Stimulated activated CD8-positive, alpha-beta memory T cell treated with anti-CD3 and anti-CD28 coated beads, Interleukin-7, amount 100 ng/mL, for 4 hours (primary cell): ENCODE results near the gene PRDM1.
A peak's percentile ranks its signal among the peaks of the same experiment; 100 is the strongest.

Experiments used
- DNase-seq, 2 donors: peaks; one replicate each; pipeline ENCODE4 v3.0.0-alpha.2; 2020; ENCODE audit warnings: low read depth in 2 of 2

PRDM1 gene

DNA sequence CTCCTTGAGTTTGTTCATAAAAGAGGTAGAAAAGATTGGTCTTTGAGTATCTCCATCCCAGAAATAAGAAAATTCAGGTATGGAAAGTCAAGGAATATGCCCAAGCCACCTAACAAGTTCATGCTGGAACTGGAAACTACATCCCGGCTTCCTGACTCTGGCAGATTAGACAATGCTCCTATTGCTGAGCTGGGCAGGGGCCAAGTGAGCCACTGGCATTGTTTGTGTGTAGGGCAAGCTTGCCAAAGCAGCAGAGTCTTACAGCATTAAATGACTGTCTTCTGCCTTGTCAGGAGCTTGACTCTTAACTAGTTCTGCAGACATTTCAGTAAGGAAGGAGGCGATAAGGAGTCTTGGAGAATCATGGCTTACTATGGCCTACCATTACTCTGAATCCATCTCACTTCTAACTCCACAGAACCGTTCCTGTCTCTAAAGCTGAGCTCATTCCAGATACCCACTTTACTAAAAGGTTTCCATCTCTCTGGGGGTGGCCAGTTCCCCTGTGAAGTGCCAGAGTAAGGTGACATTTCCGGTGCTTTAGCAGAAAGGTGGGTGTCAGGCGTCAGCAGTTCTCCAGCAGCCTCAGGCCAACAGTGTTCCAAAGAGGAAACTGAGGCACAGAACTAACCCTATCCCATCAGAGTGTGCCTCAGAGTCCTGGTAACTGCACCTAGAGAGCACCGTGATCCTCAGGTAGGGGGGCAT is 30.1 kb downstream of the PRDM1 start:
- no peak for DNase-seq

DNA sequence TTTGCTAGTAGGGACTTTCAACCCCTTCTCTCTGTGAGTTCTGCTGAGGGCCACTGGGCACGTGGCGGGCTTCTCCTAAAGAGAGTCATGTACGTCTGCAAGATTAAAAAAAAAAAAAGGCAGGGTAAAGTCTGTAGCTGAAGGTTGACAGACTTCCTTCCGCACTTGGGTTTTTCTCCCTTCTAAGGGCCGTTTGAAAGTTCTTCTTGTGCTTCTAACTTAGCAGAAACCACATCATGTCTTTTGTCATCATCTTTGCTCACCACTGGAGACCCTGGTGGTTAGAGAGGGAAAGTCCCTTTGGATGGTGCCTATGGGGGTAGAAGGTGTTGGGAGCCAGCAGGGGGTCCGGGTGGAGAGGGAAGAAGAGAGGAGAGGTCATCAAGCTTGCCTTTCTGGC is 31.4 kb downstream of the PRDM1 start:
- peak; percentile 65 to 67 for DNase-seq

DNA sequence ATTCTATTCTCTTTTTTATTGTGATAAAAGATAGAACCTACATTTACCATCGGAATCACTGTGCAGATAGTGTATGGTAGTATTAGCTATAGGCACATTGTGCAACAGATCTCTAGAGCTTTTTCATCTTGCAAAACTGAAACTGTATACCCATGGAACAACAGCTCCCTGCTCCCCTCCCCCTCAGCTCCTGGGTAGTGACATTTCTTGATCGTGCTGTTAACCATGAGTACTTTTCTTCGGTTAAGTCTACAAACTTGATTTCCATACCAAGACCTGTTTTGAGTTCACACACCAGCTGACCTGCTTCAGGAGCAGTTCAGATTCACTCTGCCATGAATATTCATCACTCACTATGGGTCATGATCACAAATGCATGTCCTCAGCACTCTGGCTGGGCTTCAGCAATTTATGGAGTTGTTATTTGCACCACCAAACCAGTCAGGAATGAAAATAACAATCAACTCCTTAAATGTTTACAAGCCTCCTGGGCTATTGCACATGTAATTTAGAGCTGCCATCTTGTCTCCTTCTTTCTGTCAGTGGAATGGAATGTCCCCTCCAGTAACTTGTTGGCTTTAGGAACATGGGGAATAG is 32.8 kb downstream of the PRDM1 start:
- DNase-seq, result no peak

DNA sequence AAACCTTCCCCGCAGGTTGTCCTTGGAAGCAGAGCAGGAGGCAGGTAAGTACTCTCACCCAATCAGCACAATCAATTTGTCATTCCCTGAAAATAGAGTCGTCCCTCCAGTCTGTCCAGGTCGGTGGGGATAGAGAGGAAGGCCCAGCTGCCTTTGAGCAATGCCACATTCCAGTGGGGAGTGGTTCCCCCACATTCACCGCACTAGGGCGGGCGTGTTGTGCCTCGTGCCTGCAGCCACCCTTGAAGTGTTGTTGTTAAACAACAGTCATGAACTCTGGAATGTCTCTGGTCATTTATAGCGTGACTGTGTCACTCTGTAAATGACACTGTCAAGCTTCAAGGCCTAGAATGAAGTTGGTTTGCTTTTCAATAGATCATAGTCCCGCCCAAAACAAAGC is 33.4 kb downstream of the PRDM1 start:
- DNase-seq, result no peak

DNA sequence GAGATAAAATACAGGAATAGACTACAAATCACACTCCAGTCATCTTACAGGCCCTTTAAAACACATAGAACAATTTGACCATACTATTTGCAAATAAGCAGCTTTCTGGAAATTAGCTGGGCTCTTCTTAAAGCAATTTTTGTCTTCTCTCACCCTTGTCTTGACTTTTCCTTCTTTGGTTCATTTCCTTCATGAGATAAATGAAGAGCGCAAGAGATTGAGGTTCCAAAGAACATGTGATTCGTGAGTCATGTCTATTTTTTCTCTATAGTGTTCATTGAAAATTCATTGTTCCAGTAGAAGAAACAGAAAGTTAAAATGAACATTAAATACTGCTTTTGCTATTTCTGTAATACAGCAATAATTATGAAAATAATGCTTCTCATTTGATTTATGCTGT is 33.9 kb downstream of the PRDM1 start:
- DNase-seq, result no peak

DNA sequence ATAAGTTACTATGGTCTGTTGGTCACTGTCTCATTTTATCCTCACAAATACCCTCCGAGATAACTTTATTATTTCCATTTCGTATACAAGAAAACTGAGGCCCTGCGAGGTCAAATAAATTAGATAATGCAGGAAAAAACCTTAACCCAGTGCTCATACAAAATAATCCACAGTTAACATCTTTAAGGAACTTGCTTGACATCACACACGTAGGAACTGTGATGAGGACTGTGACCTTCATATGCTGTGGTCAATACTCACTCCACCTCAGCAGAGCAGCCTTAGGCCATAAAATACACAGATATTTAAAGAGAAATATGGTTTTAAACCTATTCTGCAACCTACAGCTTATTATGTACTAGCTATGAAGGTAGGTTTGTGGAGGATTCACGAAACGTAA is 34.3 kb downstream of the PRDM1 start:
- DNase-seq, result no peak

DNA sequence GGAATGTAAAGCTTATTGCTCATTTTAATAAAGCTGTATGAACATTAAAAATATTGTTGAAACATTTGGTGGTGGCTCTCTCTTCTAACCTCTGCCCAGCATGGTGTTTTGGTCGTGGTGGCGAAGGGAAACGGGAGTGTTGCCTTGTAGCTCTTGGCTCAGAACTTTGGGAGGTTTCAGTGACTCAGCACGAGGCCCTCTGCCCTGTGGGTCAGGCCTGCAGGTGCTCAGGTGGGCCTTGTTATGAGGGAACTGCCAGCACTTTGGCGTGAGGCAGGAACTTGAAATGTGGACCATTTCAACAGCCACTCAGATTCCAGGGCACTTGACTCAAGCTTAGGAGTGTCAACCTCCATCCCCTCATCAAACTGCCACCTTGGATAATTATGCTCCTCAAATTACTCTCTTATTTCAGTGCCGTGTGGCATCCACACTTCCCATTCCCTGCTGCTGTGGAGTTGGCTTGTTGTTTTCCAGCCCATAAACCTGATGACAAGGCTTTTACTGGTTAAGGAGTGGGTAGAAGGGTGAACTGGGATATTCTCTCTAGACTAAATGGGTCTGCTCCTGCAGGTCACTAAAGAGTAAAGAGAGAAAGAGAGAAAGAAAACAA is 36.3 kb downstream of the PRDM1 start:
- DNase-seq, result no peak

DNA sequence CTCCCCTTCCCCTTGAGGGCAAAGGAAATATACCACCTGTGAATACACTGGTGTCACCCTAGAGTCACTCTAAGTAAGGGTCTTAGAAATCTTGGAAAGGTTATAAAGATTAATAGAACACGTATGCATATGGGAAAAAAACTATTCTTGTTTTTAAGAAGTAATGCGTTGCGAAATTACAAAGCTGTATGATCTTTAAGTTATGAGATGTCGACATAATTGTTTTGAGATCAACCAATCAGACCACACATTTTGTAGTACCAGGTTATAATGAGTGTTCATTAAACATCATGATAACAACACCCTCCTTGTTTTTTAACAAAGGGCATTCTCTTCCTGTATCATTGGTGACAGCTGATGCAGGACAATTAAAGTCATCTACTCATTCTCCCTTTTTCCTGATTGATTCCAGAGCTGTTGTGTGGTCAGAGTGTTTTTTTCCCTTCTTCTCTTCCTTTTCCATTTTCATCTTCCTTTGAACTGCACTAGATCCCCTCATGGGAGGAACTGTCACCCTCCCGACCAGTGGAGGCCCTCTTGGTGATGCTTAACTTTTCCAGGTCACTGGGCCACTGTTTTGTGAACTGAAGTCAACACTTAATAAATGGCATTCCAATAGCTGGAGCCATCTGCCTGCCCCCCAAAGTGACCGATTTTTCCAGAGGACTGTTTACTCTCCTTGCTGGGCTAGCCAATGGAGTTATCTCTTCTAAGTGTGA is 37.0 kb downstream of the PRDM1 start:
- no peak for DNase-seq

DNA sequence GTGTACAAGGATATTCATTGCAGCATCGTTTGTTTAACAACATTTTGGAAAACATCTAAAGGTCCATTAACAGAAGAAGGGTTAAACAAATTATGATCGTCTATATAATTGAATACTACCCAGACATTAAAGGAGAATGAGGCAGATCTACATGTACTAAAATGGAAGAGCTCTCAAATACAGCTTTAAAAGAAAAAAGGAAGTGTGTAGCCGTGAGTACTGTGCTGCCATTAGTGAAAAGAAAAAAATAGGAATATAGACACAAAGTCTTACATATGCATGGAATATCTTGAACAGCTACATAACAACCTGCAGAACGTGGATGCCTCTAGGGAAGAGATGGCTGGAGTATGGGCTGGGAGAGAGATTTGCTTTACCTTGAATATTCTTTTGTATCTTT is 37.9 kb downstream of the PRDM1 start:
- no peak for DNase-seq

DNA sequence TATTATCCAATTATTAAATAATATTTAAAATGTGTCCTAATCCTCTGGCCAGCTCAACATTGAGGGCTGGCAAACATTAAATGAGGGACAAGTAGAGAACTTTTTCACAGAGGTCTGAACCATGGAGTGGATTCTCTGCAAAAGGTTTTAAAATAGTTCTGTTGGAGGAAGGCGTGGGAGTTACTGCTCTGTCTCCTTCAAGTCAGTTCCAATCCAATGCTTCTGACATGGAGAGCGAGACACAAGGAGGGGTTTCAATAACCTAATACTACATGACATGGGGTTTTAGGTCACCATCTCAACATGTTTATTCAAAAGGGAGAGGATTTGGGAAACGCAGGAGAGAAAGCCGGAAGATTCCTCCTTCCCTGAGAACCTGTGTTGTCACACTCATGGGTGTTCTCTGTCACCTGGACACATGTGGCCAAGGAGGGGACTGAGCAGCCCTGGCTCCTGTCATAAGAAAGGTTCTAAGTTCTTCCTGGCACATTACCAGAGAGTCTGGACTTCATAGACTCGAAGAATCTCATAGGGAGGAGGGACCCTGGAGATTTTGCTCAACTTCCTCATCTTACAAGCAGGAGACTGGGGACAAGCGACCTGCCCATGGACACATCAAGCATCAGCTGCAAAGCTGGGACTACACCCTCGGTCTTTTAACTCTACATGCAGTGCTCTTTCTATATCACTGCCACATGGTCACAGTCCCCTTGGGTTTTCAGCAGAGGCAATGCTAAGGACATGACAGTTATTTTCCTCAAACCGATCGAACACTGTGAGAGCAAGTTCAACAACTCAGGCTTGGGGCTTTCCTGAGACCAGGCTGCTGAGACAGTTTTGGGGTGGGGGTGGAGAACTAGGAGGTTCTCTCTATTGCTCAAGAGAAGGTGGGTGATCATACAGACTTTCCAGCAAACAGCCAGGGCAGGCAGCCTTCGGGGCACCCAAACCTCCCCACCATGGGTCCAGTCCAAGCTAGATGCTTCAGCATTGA is 38.6 kb downstream of the PRDM1 start:
- DNase-seq, result no peak

DNA sequence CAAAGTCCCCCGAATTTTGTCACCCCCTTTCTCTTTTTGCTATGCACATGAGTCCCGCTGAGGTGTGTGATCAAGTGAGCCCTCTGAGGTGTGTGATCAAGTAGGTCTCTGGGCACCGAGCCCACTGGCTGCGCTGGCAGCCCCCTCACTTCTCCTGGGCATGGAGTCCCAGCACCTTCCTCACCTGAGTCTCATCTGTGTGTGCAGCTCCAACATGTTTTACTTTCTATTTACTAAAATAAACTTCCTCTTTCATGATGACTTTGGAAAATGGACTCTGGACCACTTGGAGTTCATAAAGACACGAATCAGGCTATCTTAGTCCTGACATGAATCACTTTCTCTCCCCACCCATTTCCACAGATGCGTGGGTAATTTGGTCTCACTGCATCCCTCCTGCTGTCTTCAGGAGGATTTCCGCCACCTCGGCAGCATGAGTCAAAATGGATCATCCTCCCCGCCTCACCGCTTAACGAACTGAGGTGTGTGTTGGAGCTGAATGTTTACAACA is 39.8 kb downstream of the PRDM1 start:
- DNase-seq, result peak in 1 of 2 donors; percentile 19

DNA sequence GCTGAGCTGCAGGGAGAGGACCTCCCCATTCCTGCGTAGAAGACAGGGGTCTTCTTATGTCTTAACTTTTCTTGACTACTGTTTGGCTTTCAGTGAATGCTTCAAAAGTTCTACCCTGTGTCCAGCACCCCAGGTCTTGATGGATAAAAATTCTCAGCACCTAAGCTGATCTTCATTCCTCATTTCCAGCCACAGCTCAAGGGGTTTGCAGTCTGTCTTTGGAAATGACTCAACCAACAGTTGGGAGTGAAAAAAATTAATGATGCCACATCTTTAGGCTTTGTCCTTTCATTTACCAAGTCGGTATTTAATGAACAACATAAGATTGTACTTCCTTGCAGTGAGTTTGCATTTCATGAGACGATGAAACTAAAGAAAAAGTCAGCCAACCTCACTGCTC is 40.3 kb downstream of the PRDM1 start:
- no peak for DNase-seq

DNA sequence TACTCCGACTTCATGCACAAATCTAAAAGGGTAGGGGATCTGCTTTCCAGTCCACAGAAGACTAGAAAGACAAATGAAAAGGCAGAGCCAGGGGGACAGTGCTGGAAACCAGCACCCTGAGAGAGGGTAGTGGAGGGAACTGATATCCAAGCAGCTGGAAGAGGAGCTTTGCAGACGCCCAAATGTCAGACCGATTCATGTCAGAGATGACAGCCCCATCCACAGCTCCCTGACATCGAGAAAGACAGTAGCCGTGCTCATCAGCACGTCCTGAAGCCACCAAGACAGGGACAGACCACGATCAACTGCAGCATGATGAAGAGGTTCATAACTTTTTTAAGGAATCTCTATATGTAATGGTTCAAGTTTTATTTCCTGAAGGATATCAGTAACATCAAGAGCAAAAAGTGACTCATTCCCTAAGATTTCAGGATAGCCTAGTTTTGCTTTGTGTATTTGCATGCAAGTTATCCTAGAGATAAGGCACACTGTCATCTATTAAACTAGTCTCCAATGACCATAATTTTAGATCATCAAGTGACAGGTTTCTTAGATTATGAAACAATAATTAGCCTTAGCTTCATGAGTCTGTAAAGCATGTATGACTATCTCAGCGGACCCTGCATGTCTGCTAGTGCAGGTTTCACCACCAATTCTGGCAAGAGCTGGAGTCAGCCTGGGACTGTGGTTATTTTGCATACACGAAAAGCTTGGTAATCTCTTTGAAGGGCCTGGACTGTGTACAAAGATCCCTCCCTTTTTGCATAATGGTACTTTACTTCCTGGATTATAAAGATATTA is 43.0 kb downstream of the PRDM1 start:
- DNase-seq, result no peak

DNA sequence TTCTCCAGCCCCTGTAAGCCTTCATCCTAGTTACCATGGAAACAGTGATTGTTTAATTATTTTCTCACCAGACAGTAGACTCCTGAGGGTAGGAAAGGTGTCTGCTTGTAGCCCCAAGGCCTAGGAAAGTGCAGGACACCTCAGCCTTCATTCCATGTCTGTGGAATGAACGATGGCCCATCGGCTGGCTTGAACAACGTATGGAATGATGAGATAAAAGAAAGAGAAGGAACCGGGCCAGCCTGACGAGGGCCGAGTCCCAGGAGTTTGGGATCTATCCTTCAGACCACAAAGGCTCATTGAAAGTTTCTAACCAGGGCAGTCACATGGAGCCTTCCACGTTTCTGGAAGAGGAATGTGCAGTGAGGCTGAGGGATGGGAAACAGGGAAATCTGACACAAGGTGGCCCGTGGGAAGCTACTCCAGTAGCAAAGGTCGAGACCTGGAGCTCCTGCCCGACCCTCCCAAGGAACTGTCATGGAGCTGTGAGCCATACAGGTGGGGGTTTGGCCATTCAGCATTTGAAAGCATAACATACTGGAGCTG is 46.1 kb downstream of the PRDM1 start:
- no peak for DNase-seq

DNA sequence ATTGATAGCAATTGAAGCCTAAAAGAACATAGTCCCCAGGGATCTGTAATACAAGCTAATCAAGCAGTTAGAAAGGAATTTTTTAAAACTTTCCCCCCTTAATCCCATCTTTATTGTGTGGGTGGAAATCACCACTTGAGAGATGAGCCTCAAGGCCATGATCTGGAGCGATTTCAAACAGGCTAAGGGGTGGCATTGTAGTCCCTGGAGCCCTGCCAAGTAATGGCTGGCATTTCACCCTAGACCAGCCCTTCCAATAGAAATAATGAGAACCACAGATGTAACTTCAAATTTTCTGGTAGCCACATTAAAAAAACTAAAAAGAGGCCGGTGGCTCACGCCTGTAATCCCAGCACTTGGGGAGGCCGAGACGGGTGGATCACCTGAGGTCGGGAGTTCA is 46.9 kb downstream of the PRDM1 start:
- DNase-seq, result no peak

DNA sequence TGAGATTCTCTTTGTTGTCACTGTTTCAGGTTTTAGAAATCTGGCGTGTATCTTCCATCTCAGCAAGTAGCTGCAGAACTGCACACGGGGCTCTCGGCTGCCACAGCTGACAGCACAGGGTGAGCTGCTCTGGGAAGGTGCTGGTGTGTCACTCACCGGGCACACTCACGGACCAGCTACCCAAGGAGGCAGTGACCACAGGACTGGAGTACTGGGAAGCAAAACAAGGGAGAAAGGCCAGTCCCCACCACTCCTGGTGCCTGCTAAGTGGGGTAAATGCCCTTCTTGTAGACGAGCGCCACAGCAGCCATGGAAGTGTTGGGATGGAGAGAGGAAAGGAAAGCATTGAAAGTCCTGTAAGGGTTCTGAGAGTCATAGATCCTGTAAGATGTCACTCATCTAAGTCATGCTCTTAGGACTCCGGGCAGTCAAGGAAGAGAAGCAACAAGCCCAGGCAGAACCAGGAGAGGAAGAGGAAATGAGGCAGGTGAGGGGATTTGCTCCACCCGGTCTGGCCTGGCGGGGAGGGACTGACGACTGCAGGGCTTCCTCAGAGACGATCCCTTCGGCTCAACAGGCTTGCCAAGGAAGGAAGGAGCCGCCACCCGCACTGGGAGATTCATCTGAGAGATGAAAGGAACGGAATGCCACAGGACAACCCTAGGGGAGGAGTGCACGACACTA is 48.1 kb downstream of the PRDM1 start:
- DNase-seq, result no peak

DNA sequence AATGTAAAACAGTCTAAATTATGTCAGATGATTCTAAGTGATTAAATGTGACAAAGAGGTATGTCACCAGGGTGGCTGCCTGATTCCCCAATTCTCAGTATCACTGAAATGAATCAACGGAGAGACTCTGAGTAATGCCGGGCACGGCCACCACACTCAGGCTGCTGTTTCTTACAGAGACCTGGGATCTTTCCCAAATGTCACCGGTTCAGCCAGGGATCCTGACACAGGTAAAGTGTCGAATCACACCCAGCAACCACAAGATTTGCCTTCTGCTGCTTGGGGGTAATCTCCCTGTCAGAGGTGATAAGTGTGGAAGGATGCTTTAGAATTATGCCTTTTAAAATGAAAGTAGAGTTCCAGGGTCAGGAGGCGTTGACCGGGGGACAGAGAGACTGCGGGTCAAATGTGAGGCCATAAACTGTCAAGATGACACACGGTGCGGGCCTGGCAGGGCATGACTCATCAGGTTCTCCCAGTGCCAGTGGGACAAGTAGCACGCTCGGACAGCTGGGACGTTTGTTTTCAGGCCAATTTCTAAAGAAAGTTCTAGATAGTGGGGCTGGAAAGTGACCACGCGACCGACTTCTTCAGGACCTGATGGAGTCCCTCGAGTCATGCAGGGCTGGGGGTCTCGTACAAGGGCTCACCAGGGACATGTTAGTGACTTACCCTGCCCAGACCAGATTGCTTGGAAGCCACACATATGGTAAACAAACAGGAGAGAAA is 48.9 kb downstream of the PRDM1 start:
- DNase-seq, result no peak

DNA sequence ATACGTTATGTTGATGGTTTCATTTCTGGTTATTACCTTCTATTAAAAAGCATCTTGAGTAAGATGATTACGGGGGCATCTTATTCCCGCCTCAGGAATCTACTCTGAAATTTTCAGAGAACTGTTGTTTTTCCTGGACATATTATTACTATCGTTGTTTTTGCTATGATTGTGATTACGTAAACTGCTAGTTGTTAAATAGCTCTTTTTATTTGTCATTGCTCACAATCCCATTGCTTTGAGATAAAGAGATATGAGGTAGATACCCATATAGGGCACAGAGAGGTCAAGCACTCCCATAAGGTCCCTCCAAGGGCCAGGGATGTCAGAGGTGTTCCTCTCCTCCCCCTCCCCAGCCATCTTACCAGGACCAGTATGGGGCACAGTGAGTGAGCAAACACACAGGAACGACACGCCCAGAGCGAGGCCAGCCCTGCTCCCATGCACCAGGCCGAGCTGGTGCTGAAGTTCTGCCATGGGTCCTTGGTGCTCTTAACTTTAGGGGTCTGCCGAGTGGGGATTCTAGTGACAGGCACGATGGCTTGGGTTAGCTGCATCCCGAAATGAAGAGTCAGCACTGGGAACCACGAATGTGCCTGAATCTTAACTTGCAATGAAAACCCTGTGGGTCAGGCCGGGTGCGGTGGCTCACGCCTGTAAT is 49.9 kb downstream of the PRDM1 start:
- no peak for DNase-seq
